ENCODE data around the gene UBASH3A.
A peak's percentile ranks its signal among the peaks of the same experiment; 100 is the strongest.

The UBASH3A gene

GRCh38 chr21:42411197-42411869, 7.6 kb downstream of the UBASH3A start:
- DNase-seq (ENCODE audit: low read depth): no peak

- no peak for DNase-seq (ENCODE audit: low read depth)
Measured at GRCh38 chr21:42411891-42412635, 8.4 kb downstream of the UBASH3A start.

- no peak for DNase-seq (ENCODE audit: low read depth)
Measured at GRCh38 chr21:42412636-42412933, 8.9 kb downstream of the UBASH3A start.

- no peak for DNase-seq (ENCODE audit: low read depth)
Measured at GRCh38 chr21:42413093-42413492, 9.4 kb downstream of the UBASH3A start.

- no peak for DNase-seq (ENCODE audit: low read depth)
Measured at GRCh38 chr21:42413500-42413899, 9.8 kb downstream of the UBASH3A start.

GRCh38 chr21:42414066-42414465, 10.4 kb downstream of the UBASH3A start:
- DNase-seq (ENCODE audit: low read depth): no peak

GRCh38 chr21:42414553-42414927, 10.8 kb downstream of the UBASH3A start:
- DNase-seq (ENCODE audit: low read depth): no peak

DNA sequence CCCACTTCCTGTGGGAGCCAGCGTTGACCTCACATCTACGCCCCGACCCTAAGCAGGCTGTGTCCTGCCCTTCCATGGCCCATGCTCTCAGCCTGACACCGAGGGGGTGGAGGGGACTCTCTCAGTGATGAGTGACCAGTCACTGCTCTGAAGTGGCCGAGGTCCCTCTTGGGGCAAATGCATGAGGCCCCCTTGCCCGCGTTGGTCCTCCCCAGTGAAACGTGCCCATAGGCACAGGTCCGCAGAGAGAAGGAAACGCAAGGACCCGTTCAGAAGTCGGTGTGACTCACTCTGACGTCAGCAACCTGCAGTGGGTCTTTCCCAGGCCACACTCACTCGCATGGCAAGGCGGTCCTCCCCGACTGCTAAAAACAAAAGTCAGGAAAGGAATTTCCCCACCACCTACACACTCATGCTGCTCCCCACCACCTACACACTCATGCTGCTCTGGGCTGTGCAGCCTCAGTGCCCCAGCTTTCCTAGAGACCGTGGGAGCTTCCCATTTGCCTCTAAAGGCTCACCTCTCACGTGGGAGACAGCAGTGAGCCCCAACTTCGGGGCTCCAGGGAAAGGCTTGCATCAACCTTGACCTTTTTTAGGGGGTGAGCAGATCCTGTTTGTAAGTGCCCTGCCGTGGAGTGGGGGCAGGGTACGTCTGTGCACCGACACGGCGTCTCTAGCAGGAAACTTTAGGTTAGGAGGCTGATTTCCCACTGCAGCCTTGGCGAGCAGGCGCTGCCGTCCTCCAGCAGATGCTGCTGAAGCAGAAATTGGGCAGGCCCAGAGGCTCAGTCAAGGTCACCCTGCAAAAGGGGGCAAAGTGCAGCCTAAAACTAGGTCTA, 11.4 kb downstream of the UBASH3A start:
- no peak for DNase-seq (ENCODE audit: low read depth)

DNA sequence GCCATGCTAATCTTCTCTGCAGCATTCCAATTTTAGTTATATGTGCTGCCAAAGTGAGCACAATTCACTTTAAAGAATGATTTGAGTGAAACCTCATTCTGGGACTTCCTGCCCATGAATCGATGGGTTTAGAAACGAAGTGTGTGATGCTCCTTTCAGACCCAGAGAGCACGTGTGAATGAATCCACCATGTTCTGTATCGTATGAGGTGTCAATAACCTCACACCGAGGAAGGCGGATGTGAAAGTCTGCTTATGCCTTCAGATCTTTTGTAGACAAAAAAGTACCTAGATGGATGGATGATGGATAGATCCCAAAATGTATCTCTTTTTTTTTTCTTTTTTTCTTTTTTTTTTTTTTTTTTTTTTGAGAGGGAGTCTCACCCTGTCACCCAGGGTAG, 13.8 kb downstream of the UBASH3A start:
- no peak for DNase-seq (ENCODE audit: low read depth)

DNA sequence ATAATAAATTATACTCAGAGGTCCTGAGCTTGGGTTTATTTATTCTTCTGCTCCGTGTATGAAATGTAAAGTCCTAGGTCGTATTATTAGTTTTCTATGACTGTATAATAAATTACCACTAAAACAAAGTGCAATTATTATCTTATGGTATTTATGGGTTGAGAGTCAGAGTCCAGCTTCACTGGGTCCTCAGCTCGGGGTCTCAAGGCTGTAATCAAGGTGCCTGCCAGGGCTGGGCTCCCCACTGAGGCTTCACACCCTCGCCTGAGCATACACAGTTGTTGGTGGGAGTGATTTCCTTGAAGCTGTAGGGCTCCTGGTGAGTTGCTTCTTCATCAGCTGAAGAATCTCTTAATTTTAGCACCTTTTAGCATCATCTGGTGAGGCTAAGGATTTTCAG, 15.2 kb downstream of the UBASH3A start:
- DNase-seq (ENCODE audit: low read depth): no peak

DNA sequence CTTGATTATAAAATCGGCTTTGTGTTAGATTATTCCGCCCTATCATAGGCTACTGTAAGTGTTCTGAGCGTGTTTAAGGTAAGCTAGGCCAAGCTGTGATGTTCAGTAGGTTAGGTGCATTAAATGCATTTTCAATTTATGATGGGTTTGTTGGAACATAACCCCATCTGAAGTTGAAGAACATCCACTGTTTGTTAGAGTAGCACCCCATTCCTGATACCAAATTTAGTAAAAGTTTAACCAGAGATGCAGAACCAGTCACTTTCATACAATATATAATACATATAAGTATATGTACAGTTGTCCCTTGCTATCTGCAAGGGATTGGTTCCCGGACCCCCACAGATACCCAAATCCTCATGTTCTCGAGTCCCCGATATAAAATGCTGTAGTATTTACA, 16.1 kb downstream of the UBASH3A start:
- DNase-seq (ENCODE audit: low read depth): no peak

DNA sequence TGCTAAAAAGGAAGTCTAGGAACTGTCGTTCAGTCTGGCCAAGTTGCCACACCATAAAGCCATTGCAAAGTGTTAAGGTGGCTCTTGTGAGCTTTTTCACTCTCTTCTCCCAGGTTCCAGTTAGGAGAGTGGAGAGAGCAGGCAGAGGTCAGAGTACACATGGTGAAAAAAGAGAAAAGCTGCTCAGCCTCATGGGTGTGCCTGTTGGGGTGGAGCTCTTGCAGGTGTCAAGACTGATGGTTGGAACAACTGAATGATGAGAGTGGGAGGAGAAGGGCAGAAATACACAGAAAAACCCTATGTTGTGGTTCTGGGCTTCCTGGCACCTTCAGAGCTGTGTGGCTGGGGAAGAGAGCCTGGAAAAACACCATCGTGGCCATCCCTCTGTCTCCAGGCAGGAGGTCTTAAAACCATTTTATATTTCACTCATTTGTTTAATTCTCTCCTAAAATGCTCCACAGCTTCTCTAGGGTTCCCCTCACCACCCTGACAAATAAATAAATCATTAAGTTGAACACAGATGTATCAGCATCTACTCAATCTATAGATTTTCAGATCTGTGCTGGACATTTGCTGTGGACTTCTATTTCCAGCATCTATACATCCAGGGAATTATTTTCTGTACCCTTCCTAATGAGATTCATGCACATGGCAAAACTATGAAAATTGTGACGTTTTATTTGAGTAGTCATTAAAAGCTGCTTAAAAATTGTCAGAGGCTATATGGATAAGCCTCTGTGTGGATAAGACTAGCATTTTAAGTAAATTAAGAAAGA, 17.5 kb downstream of the UBASH3A start:
- no peak for DNase-seq (ENCODE audit: low read depth)

- no peak for DNase-seq (ENCODE audit: low read depth)
Measured at GRCh38 chr21:42423197-42423675, 19.5 kb downstream of the UBASH3A start.

DNA sequence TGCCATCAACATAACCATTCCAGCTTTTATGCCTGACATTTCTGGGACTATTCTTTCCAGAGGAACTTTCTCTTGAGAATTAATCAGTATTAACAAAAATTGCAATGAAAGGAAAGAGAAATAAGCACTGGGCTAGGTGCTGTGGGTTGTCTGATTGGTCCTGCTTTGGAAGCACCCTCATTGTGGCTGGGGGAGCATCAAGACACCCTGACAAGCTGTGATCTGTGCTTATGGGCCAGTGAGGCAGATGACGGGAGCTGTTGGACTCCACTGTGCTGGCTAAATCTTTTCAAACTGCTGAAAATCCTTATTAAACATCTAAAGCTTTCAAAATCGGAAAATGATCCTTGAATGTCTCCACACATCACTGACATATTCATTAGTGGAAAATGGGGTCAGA, 20.0 kb downstream of the UBASH3A start:
- DNase-seq (ENCODE audit: low read depth): no peak

- DNase-seq (ENCODE audit: low read depth): peak; percentile 56
Measured at GRCh38 chr21:42424914-42425541, 21.3 kb downstream of the UBASH3A start.

DNA sequence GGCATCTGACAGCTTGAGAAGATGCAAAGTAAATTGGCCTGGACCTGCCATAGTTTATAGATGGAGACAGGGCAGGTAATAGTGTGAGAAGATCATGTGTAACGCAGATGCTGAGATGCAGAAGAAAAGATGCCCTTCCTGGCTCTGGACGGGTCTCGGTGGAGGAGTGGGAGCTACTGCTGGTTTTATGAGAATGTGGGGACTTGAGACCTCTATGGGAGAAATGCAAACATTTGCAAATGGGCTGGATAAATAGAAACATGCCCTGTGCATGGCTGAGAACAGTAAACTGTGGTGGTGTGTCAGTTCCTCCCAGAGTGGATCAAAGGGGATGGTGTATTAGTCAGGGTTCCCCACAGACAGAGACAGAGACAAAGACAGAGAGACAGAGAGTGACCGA, 21.9 kb downstream of the UBASH3A start:
- no peak for DNase-seq (ENCODE audit: low read depth)

- no peak for DNase-seq (ENCODE audit: low read depth)
Measured at GRCh38 chr21:42426424-42426823, 22.7 kb downstream of the UBASH3A start.

GRCh38 chr21:42426876-42427480, 23.3 kb downstream of the UBASH3A start:
- DNase-seq (ENCODE audit: low read depth): no peak

GRCh38 chr21:42427809-42428419, 24.2 kb downstream of the UBASH3A start:
- no peak for DNase-seq (ENCODE audit: low read depth)

- no peak for DNase-seq (ENCODE audit: low read depth)
Measured at GRCh38 chr21:42429021-42429420, 25.3 kb downstream of the UBASH3A start.

- DNase-seq (ENCODE audit: low read depth): no peak
Measured at GRCh38 chr21:42429856-42430255, 26.2 kb downstream of the UBASH3A start.

All from CMK (cell line).